HEK293T (cell line): ENCODE data around the gene ZNF587.
"Not testable (repeated sequence)": the region's sequence is repeated elsewhere in the genome, so short reads cannot be mapped to it uniquely, and the experiment has no call there.

Experiments used
- CTCF ChIA-PET: fragments of 350-600 bp; formaldehyde crosslinking; extraction: SDS; loops from one replicate; lab custom pipeline; 2021; ENCODE audit warnings: antibody characterized with exemption, inconsistent platforms; lab: Yijun Ruan, JAX
- POLR2A ChIA-PET: fragments of 350-600 bp; formaldehyde crosslinking; extraction: SDS; loops from one replicate; lab custom pipeline; 2020; ENCODE audit warnings: antibody characterized with exemption, inconsistent platforms; lab: Yijun Ruan, JAX
- DNase-seq: peaks from one replicate; pipeline ENCODE4 v3.0.0; 2012; ENCODE audit warnings: mixed read lengths; ENCODE audit errors: extremely low spot score
- ARNT ChIP-seq: fragments of 450-650 bp; IDR thresholded peaks from 2 replicates; pipeline ENCODE4 v1.6.1; 2017; ENCODE audit warnings: mild to moderate bottlenecking
- BHLHE40 ChIP-seq: fragments of 450-650 bp; IDR thresholded peaks from 2 replicates; pipeline ENCODE4 v1.6.1; 2016; ENCODE audit warnings: mild to moderate bottlenecking, moderate library complexity, borderline replicate concordance
- CTBP1 ChIP-seq: fragments of 450-650 bp; IDR thresholded peaks from 2 replicates; pipeline ENCODE4 v1.6.1; 2016; ENCODE audit warnings: borderline replicate concordance
- ELF4 ChIP-seq: fragments of 450-650 bp; IDR thresholded peaks from 2 replicates; pipeline ENCODE4 v1.6.1; 2017; ENCODE audit warnings: antibody characterized with exemption
- FOXA1 ChIP-seq: fragments of 450-650 bp; IDR thresholded peaks from 2 replicates; pipeline ENCODE4 v1.6.1; 2016; ENCODE audit warnings: mild to moderate bottlenecking
- FOXK2 ChIP-seq: fragments of 450-650 bp; IDR thresholded peaks from 2 replicates; pipeline ENCODE4 v1.6.1; 2016; ENCODE audit warnings: mild to moderate bottlenecking
- FOXM1 ChIP-seq: fragments of 450-650 bp; IDR thresholded peaks from 2 replicates; pipeline ENCODE4 v1.6.1; 2017; ENCODE audit warnings: mild to moderate bottlenecking, borderline replicate concordance
- HDGF ChIP-seq: fragments of 450-650 bp; IDR thresholded peaks from 2 replicates; pipeline ENCODE4 v1.6.1; 2017; ENCODE audit warnings: antibody characterized with exemption, borderline replicate concordance
- L3MBTL2 ChIP-seq: fragments of 450-650 bp; conservative IDR thresholded peaks from 2 replicates; pipeline ENCODE4 v1.6.1; 2016; ENCODE audit warnings: mild to moderate bottlenecking
- LEF1 ChIP-seq: fragments of 450-650 bp; IDR thresholded peaks from 2 replicates; pipeline ENCODE4 v1.6.1; 2017; ENCODE audit warnings: mild to moderate bottlenecking, borderline replicate concordance
- NFRKB ChIP-seq: fragments of 450-650 bp; IDR thresholded peaks from 2 replicates; pipeline ENCODE4 v1.6.1; 2016; ENCODE audit warnings: mild to moderate bottlenecking, moderate library complexity
- SP1 ChIP-seq: fragments of 450-650 bp; IDR thresholded peaks from 2 replicates; pipeline ENCODE4 v1.6.1; 2017
- SUZ12 ChIP-seq: fragments of 450-650 bp; IDR thresholded peaks from 2 replicates; pipeline ENCODE4 v1.6.1; 2016; ENCODE audit warnings: mild to moderate bottlenecking
- TARDBP ChIP-seq: fragments of 450-650 bp; IDR thresholded peaks from 2 replicates; pipeline ENCODE4 v1.6.1; 2016
- ZNF384 ChIP-seq: fragments of 450-650 bp; IDR thresholded peaks from 2 replicates; pipeline ENCODE4 v1.6.1; 2016
- TF ChIP-seq, protein P1 (sequence below): fragments of 450-650 bp; IDR thresholded peaks from 2 replicates; pipeline ENCODE4 v1.6.1; 2016

Gene ZNF587

DNA sequence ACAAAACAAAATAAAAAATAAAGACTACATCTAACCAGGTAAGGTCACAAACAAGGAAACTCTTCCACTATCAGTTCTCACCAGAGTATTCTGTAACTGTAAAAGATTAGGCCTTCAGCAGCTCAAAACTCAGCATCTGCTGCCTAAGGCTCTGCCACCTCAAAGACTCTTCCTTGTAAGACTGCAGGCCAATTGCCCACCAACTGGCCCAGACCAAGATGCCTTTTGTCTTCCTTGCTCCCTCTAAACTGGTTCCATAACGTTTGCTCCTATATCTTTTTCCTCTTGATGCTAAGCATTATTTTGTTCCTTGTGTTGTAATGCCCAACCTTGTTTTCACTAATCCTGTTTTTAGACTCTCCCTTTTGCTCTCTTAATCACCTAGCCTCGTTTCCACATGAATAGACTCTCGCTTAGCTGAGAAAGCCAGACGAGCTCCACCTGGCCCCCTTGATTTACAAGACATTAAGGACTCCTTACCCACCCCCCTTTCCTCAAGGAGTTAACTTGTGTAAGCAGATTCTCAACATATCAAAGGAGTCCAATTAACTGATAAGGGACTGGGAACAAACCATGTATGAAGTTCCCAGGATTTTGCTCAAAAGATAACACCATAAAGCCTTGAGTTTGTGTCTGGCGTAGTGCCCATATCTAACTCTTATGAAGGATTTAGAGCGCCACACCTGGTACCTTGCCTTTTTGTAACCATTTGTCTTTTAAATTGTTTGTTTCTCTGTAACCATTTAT, 37.7 kb downstream of the ZNF587 start:
- no peak for DNase-seq
- POLR2A ChIA-PET: no interaction called here
- CTCF ChIA-PET: no interaction called here
- no peak for TF ChIP-seq HDGF
- TF ChIP-seq BHLHE40: no peak
- TF ChIP-seq FOXM1: no peak
- TF ChIP-seq FOXA1: no peak
- no peak for TF ChIP-seq L3MBTL2
- TF ChIP-seq TARDBP: no peak
- no peak for TF ChIP-seq ARNT
- no peak for TF ChIP-seq NFRKB
- no peak for TF ChIP-seq SUZ12
- TF ChIP-seq CTBP1: no peak
- TF ChIP-seq LEF1: no peak
- TF ChIP-seq FOXK2: no peak
- TF ChIP-seq ZNF384: no peak
- TF ChIP-seq ELF4: no peak
- TF ChIP-seq SP1: no peak
- TF ChIP-seq, protein P1, sequence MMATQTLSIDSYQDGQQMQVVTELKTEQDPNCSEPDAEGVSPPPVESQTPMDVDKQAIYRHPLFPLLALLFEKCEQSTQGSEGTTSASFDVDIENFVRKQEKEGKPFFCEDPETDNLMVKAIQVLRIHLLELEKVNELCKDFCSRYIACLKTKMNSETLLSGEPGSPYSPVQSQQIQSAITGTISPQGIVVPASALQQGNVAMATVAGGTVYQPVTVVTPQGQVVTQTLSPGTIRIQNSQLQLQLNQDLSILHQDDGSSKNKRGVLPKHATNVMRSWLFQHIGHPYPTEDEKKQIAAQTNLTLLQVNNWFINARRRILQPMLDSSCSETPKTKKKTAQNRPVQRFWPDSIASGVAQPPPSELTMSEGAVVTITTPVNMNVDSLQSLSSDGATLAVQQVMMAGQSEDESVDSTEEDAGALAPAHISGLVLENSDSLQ: no peak

DNA sequence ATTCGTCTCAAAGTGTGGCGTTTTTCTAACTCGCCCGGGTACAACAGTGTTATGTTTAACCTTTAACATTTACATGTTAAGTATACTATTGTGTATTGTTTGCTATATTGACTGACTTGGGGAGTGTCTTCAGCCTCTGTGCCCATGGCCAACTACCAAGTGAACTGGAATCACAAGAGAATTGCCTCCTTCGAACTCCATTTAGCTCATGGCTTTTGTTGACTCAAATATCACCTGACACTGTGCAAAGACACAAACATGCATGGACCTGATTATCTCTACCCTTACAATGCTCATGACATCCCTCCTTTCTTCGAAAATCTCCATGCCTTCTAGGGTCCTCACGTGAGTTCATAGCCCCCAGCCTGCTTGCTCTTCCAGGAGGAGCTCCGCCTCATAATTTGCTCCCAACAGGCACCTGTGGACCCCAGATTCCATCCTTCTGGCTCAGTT, 38.5 kb downstream of the ZNF587 start:
- CTCF ChIA-PET: no interaction called here
- DNase-seq: no peak
- TF ChIP-seq FOXM1 (no peak), FOXA1 (no peak), SUZ12 (no peak), TARDBP (no peak), L3MBTL2 (no peak), FOXK2 (no peak), HDGF (no peak), ARNT (no peak), ELF4 (no peak), CTBP1 (no peak), NFRKB (no peak)
- TF ChIP-seq, protein P1: no peak
- POLR2A ChIA-PET: no interaction called here

DNA sequence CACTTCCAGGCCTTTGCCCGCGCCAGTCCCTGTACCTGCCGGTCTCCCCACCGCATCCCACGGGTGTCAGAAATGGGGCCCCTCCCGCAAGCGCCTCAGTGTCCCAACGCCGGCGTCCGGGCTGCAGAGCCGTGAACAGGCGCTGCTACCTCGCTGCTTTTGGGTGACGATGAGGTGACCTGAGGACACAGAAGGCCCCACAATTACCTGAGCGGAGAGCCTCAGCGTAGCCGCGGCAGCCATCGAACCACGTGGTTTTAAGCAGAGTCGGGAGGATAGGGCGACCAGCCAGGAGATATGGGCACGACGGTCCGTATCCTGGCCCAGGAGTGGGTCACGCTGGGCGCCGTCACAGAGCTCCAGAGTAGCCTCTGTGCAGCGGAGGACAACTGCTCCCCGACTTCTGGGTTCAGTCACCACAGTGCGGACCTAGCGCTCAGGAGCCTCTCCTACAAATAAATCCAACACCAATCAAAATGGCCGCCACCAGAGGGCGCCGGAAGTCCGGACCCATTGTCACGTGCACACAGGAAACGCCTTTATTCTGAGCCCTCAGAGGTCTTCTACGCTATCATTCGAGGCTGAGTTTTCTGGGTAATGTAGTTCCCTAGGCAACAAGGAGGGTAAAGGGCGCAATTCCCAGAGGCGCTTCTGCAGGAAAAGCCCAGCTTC, 39.0 kb downstream of the ZNF587 start, which contains the start of gene ZNF814:
Gene ZNF814, minus strand, starts transcription at position 478 of the 672 bp plus-strand sequence. Its CDS starts 235 bp downstream, at position 243.
- no peak for DNase-seq
- ChIA-PET CTCF (no interaction called here), POLR2A (no interaction called here)
- no peak for TF ChIP-seq CTBP1
- no peak for TF ChIP-seq ELF4
- no peak for TF ChIP-seq NFRKB
- no peak for TF ChIP-seq BHLHE40
- TF ChIP-seq FOXK2: no peak
- no peak for TF ChIP-seq FOXA1
- TF ChIP-seq, protein P1: no peak
- TF ChIP-seq SUZ12: no peak
- no peak for TF ChIP-seq TARDBP

DNA sequence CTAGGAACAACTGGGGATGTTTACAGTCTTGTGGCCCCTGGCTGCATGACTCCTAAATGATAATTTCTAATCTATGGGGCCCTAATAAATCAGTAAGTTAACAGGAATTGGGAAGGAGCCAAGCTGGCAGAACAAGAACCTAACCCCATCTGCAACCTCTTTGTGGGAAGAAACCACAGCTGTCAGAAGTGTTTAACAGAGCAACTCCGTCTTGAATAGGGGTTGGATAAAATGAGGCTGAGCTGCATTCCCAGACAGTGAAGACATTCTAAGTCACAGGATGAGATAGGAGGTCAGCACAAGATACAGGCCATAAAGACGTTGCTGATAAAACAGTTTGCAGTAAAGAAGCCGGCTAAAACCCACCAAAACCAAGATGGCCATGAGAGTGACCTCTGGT, 41.0 kb downstream of the ZNF587 start:
- CTCF ChIA-PET, POLR2A ChIA-PET, DNase-seq: not testable (repeated sequence)

DNA sequence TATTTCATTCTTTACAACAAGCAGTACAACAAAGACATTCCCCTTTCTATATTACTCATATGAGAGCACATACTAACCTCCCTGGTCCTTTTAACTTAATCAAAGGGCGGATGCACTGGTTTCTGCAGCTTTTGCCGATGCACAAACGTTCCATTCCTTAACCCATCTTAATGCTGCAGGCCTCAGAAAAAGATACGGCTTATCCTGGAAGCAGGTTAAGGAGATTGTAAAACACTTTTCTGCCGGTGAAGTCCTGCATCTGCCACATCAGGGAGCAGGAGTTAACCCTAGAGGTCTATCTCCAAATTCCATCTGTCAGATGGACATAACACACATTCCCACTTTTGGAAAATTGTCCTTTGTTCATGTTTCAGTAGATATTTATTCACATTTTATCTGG, 50.7 kb downstream of the ZNF587 start:
- POLR2A ChIA-PET: no interaction called here
- CTCF ChIA-PET: no interaction called here
- DNase-seq: no peak
- TF ChIP-seq TARDBP (no peak), ELF4 (no peak), LEF1 (no peak), ARNT (no peak), NFRKB (no peak), HDGF (no peak), FOXA1 (no peak), CTBP1 (no peak), FOXM1 (no peak)
- TF ChIP-seq, protein P1: no peak

DNA sequence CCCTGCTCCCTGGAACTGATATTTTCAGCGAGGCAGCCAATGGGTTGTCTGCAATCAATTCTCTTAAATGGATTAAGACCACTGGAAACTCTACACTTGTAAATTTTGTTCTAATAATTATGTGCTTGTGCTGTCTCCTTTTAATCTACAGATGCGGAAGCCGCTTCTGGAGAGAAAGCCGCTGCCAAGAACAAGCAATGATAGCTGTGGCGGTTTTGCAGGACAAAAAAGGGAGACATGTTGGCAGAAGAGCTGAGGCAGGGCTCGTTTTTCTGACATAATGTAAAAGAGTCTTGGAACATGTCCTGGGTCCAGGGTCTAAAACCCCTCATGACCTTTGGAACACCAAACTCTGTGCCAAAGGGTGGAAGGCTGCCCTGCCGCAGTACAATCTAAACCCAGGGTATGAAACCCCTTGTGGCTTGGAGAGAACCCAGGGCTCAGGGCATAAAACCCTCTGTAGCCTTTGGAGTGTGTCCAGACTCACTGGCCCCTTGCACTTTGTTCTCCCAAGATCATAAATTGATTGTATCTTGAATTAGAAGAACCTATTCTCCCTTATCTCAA, 54.0 kb downstream of the ZNF587 start:
- ChIA-PET CTCF (no interaction called here), POLR2A (no interaction called here)
- DNase-seq: no peak
- TF ChIP-seq ARNT (no peak), HDGF (no peak), L3MBTL2 (no peak), ELF4 (no peak), SP1 (no peak), CTBP1 (no peak), TARDBP (no peak), NFRKB (no peak), SUZ12 (no peak), FOXK2 (no peak), LEF1 (no peak), FOXM1 (no peak), FOXA1 (no peak), BHLHE40 (no peak), ZNF384 (no peak)
- TF ChIP-seq, protein P1: no peak
